Uterus (tissue), 4 donors: ENCODE results near the gene CSTF3. TPM values are rescaled to one million over a fixed set of nuclear protein-coding genes. Genes with fewer than 3 reads are reported as not detected.

Experiments used
- DNase-seq, 2 donors: peaks; one replicate each; pipeline ENCODE4 v3.0.0-alpha.2; 2019 to 2020
- H3K27ac ChIP-seq, 2 donors: fragments of 200-600 bp; sonication (generic); 1 replicate in 1 of 2; 2 replicates in 1 of 2; pipeline ENCODE4 v1.5.1; 2016 to 2018
- H3K27me3 ChIP-seq, 2 donors: fragments of 200-600 bp; sonication (generic); one replicate each; pipeline ENCODE4 v1.5.1; 2018 to 2019; ENCODE audit warnings: control low read depth in 1 of 2
- H3K36me3 ChIP-seq, 2 donors: fragments of 200-600 bp; sonication (generic); one replicate each; pipeline ENCODE4 v1.5.1; 2019; ENCODE audit warnings: control low read depth in 1 of 2
- H3K4me1 ChIP-seq, 2 donors: fragments of 200-600 bp; sonication (generic); one replicate each; pipeline ENCODE4 v1.5.1; 2018 to 2019; ENCODE audit warnings: control low read depth in 1 of 2
- H3K4me3 ChIP-seq, 2 donors: fragments of 200-600 bp; sonication (generic); 1 replicate in 1 of 2; 2 replicates in 1 of 2; pipeline ENCODE4 v1.5.1; 2018 to 2019; ENCODE audit warnings: mild to moderate bottlenecking in 1 of 2
- H3K9me3 ChIP-seq, 2 donors: fragments of 200-600 bp; sonication (generic); one replicate each; pipeline ENCODE4 v1.5.1; 2019; ENCODE audit warnings: control low read depth in 1 of 2
- POLR2A ChIP-seq, 2 donors: fragments of 450-650 bp; IDR thresholded peaks; one replicate each; pipeline ENCODE4 v1.6.1; 2016; ENCODE audit warnings: antibody characterized with exemption in 2 of 2, mild to moderate bottlenecking in 1 of 2, moderate library complexity in 1 of 2
- intact Hi-C: fragments of 100-400 bp; cut with DNase I; formaldehyde crosslinking; loops from one replicate; pipeline ENCODE4 v1.15.1; 2023; ENCODE audit warnings: low total_unique reads
- total RNA-seq, 4 donors: library from RNA; depleted of rRNA in 3 of 4; stranded (reverse); fragments of >200 nt in 3 of 4; gene quantifications; one replicate each; pipeline versions ENCODE4 v1.1.0 to v1.2.4, GENCODE V29; 2014 to 2023
- TF ChIP-seq, protein P1 (sequence below), 4 experiments: fragments of 200-600 bp in 2 of 4; fragments of 450-650 bp in 2 of 4; sonication (generic) in 2 of 4; IDR thresholded peaks; one replicate each; pipeline ENCODE4 v1.5.1; 2016 to 2019; ENCODE audit warnings: antibody characterized with exemption in 4 of 4, mild to moderate bottlenecking in 2 of 4, moderate library complexity in 1 of 4
- donor health status: DM: yes; HTN: yes; CAD: no.

CSTF3 gene
- total RNA-seq, 4 donors from 2014 or later, result 7.9 to 53.0 (median 19.0) TPM

DNA sequence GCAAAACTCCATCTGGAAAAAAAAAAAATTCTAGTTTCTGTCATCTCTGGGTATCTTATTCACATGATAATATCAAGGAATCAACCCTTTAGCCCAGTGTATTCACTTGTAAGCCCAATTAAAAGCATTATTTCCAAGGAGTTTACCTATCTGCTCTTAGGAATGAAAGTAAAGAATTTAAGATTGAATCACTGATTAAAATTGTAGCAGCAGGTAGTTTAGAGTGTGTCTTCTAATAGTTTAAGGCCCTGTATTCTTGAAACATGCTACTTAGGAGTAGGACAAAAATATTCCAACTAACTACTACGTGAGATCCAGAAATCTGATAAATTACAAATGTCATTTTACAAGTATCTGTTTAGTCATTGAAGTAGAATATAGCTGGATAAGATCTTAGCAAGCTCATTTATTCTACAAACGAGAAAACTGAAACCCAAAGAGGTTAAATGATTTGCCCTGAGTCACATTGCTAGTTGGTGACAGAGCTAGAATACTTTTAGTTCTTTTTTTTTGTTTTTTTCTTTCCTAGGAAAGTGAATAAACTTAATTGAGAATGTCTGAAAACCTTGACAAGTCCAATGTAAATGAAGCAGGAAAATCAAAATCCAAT, 118.0 kb downstream of the CSTF3 start:
- no peaks in the 10 kb centered on the region for H3K27me3 ChIP-seq
- DNase-seq, result no peak
- intact Hi-C loops, result no loop called here
- H3K36me3 ChIP-seq, result no peaks in the 10 kb centered on the region
- no peaks in the 10 kb centered on the region for H3K9me3 ChIP-seq
- TF ChIP-seq POLR2A (IDR thresholded peaks at IDR 0.05), result no peak
- TF ChIP-seq, protein P1, sequence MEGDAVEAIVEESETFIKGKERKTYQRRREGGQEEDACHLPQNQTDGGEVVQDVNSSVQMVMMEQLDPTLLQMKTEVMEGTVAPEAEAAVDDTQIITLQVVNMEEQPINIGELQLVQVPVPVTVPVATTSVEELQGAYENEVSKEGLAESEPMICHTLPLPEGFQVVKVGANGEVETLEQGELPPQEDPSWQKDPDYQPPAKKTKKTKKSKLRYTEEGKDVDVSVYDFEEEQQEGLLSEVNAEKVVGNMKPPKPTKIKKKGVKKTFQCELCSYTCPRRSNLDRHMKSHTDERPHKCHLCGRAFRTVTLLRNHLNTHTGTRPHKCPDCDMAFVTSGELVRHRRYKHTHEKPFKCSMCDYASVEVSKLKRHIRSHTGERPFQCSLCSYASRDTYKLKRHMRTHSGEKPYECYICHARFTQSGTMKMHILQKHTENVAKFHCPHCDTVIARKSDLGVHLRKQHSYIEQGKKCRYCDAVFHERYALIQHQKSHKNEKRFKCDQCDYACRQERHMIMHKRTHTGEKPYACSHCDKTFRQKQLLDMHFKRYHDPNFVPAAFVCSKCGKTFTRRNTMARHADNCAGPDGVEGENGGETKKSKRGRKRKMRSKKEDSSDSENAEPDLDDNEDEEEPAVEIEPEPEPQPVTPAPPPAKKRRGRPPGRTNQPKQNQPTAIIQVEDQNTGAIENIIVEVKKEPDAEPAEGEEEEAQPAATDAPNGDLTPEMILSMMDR (IDR thresholded peaks at IDR 0.05), result no peak
- H3K4me3 ChIP-seq, result no peak overlapping the region
- H3K27ac ChIP-seq, result no peak overlapping the region
- no peaks in the 10 kb centered on the region for H3K4me1 ChIP-seq

DNA sequence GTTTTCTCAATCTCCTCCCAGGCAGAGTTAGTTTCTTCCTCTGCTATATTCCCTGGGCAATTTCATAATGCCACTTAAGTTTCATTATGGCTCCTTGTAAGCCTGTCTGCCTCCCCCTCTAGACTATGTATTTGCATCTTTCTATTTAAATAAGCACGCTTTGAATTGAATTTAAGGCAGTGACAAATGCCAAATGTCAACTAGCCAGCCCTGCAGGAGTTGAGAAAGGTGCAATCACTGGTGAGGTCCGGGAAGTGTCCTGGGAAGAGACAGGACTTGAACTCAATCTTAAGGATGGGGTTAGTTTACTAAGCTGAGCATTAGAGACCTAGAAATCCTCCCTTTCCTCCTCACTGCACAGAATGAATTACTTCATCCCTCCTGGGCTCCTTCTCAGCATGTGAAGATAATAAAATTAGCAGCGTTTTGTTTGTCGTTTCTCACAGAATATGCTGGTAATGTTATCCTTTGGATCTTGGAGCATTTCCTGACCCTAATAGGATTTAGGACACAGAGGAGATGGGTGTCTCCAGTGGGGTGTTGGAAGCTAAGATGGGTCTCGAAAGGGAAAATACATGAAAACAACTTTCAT, 120.3 kb downstream of the CSTF3 start:
- TF ChIP-seq POLR2A (IDR thresholded peaks at IDR 0.05), result no peak
- TF ChIP-seq, protein P1 (IDR thresholded peaks at IDR 0.05), result no peak
- Histone ChIP-seq H3K4me3 (peak overlapping the region in 1 of 2 donors; percentile 0), H3K27ac (peak overlapping the region in 1 of 2 donors; percentile 99), H3K9me3 (no peaks in the 10 kb centered on the region), H3K4me1 (no peaks in the 10 kb centered on the region), H3K36me3 (no peaks in the 10 kb centered on the region), H3K27me3 (no peaks in the 10 kb centered on the region)
- intact Hi-C loops, result no loop called here
- DNase-seq, result no peak

DNA sequence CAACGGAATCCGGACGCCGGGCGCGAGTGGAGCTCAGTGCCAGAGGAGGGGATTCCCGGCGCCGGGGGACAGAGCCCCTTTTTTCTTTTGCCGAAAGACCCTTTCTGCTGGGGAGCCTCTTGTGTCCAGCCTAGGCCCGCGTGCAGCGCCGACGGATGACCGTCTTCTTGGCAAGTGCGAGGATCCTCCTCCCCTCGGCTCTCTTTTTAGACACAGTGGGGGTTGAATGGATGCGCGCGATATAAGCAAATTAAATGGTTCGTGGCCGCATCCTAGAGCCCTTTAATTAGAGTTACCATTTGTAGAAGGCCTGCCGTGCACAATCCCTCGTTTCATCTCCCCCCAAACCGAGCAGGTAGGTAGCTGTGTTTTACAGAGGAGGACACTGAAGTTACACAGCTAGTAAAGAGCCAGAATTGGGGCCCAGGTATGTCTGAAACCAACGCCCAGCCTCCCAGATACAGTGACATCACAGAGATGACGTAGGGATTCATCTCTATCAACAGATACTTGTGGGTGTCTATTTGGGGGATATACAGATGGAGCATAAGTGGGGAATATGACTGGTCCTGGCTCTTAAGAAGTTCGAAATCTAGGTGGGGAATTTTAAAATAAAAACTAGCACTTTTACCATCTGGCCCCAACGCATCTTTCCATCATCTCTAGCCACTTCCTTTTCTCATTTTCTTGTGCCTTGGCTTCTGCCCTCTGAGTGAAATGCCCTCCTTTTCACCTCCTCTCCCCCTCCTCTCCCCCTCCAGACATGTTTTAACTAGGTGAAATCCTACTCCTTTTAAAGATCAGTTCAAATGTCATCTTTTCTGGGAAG, 121.0 kb downstream of the CSTF3 start:
- H3K9me3 ChIP-seq, result no peaks in the 10 kb centered on the region
- H3K36me3 ChIP-seq, result no peaks in the 10 kb centered on the region
- H3K4me3 ChIP-seq, result peak overlapping the region; percentile 83 to 91
- intact Hi-C loops, result no loop called here
- peak overlapping the region; percentile 99 for H3K27ac ChIP-seq
- TF ChIP-seq POLR2A (IDR thresholded peaks at IDR 0.05), result no peak
- TF ChIP-seq, protein P1 (IDR thresholded peaks at IDR 0.05), result no peak
- H3K4me1 ChIP-seq, result no peaks in the 10 kb centered on the region
- peak in 1 of 2 donors; percentile 24 for DNase-seq
- no peaks in the 10 kb centered on the region for H3K27me3 ChIP-seq

DNA sequence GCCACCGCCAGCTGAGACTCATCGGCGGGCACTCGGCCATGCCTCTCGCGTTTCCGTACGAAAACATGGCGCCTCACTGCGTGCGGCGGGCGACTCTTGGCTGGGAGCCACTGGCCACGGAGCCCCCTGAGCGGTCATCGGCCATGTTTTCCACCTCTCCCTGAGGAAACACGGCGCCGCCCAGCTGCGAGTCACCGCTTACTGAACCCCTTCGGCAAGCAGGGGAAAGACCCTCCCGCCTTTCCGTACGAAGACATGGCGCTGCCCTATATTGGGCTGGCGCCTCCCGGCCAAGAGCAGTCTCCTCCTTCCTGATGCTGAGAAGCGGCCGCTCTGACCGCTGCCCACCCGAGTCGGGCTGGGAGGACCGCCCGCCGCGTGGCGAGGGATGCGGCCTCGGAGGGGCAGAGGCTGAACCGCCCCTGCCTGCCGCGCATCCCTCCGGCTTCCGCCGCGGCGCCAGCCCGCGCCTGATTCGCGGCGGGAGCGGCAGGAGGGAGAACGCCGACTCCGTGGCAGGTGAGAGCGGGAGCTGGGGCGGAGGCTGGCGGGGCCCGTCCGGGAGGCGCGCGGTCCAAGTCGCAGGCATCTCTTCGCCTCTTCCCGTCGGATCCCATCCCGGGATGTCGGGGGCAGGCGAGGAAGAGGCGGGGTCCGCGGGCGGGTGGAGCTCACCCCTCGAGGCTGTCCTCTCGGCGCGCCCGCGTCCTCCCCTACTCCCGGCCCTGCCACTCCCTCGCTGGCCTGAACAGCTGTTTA, 121.8 kb downstream of the CSTF3 start, which contains the start of gene TCP11L1:
TSS of gene TCP11L1 (plus strand) at position 299 of the 759 bp plus-strand sequence. CDS start 4,202 bp downstream, outside the sequence.
- Histone ChIP-seq H3K27me3 (no peaks in the 10 kb centered on the region), H3K36me3 (no peaks in the 10 kb centered on the region), H3K27ac (peak within 1 kb of the TSS; percentile 99), H3K4me1 (no peaks in the 10 kb centered on the region), H3K9me3 (no peaks in the 10 kb centered on the region), H3K4me3 (peak within 1 kb of the TSS; percentile 83 to 91)
- DNase-seq, result peak; percentile 93 to 94
- TF ChIP-seq, protein P1 (IDR thresholded peaks at IDR 0.05), result peak in 1 of 4 experiments; percentile 10
- peak; percentile 10 to 77 for TF ChIP-seq POLR2A (IDR thresholded peaks at IDR 0.05)
- intact Hi-C loops, result no loop called here
